ENCODE measurements around the gene A3GALT2. TPM values are rescaled to one million over a fixed set of nuclear protein-coding genes. Genes with fewer than 3 reads are reported as not detected.

A3GALT2 gene
- total and polyA plus RNA-seq, 9 donors = not detected

DNA sequence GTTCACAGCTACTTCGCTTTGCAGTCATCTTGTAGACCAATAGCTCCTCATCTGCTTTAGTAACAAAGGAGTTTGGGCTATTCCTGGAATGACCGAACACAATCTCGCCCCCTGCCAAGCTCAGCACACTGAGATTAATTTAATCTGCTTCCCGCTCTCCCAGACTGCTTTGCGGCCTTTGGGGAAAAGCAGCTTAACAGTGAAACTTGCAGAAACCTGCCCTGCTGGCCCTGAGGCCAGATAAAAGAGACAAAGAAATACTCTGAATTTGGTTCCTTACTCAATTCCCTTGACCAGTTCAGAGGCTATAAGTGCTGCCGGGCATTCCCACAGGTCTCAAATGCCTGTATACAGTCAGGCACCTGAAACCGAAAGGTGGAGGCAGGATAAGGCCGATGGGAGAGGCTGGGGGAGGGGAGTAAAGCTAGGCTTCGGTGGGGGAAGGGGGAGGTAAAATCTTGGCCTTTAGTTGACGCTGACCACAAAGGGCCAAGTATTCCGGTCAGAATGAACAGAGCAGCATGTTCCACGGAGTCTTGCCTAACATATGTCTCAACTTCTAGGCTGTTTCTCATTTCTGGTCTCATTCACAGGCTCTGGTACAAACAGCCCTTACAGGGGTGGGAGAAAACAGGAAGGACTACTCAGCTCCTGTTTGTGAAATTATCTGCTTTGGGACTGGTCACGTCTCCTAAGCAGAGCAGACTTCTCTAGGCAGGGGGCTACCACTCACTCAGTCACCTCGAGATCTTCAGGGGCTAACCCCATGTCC is 17.7 kb upstream of the A3GALT2 start:
- TF ChIP-seq EP300 (IDR thresholded peaks at IDR 0.05) = peak; percentile 97
- TF ChIP-seq, protein P1, sequence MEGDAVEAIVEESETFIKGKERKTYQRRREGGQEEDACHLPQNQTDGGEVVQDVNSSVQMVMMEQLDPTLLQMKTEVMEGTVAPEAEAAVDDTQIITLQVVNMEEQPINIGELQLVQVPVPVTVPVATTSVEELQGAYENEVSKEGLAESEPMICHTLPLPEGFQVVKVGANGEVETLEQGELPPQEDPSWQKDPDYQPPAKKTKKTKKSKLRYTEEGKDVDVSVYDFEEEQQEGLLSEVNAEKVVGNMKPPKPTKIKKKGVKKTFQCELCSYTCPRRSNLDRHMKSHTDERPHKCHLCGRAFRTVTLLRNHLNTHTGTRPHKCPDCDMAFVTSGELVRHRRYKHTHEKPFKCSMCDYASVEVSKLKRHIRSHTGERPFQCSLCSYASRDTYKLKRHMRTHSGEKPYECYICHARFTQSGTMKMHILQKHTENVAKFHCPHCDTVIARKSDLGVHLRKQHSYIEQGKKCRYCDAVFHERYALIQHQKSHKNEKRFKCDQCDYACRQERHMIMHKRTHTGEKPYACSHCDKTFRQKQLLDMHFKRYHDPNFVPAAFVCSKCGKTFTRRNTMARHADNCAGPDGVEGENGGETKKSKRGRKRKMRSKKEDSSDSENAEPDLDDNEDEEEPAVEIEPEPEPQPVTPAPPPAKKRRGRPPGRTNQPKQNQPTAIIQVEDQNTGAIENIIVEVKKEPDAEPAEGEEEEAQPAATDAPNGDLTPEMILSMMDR (IDR thresholded peaks at IDR 0.05) = no peak
- Histone ChIP-seq H3K27ac (peak overlapping the region; percentile 42 to 74), H3K9me3 (no peaks in the 10 kb centered on the region), H3K36me3 (no peaks in the 10 kb centered on the region), H3K4me1 (ENCODE audit: insufficient read depth) (peaks cover 45% of the 10 kb centered on the region), H3K4me3 (no peak overlapping the region), H3K27me3 (no peaks in the 10 kb centered on the region)
- intact Hi-C loops (cut with DNase I) = no loop called here
- DNase-seq = peak; percentile 44 to 73 (median 59)
- 9 to 16% (median 12%) methylated on average over 14 of the region's 14 CpGs for WGBS, 3 donors

DNA sequence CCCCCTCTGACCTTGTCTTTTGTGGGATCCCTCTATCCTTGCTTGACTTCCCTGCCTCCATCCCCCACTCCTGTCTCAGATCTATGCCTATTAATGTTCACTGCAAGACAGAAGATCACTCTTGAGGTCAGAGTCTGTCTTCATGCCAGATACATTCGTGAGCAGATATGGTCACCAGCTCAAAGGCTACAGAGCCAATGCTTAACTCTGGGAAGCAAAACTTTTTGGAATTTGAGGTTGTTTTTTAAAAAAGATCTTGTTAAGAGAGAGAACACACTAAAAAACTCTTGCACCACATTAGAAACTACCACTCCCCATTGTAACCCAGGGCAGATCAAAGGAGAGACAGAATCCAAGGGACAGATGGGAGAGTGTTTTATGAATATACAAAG is 17.1 kb upstream of the A3GALT2 start:
- no peak overlapping the region for H3K4me3 ChIP-seq
- H3K36me3 ChIP-seq = no peaks in the 10 kb centered on the region
- no peak for DNase-seq
- no peaks in the 10 kb centered on the region for H3K9me3 ChIP-seq
- H3K27me3 ChIP-seq = no peaks in the 10 kb centered on the region
- intact Hi-C loops (cut with DNase I) = no loop called here
- peaks cover 45% of the 10 kb centered on the region for H3K4me1 ChIP-seq (ENCODE audit: insufficient read depth)
- WGBS, 3 donors = 4 to 18% (median 8%) methylated on average over 1 of the region's 1 CpG
- H3K27ac ChIP-seq = peak overlapping the region in 1 of 2 donors; percentile 42
- TF ChIP-seq, protein P1 (IDR thresholded peaks at IDR 0.05) = no peak
- TF ChIP-seq EP300 (IDR thresholded peaks at IDR 0.05) (no peak), POLR2A (IDR thresholded peaks at IDR 0.05) (no peak)

GRCh38 chr1:33337441-33337840 is 16.5 kb upstream of the A3GALT2 start:
- H3K9me3 ChIP-seq = no peaks in the 10 kb centered on the region
- TF ChIP-seq EP300 (IDR thresholded peaks at IDR 0.05) (no peak), POLR2A (IDR thresholded peaks at IDR 0.05) (no peak)
- TF ChIP-seq, protein P1 (IDR thresholded peaks at IDR 0.05) = no peak
- WGBS, 3 donors = 84 to 91% (median 90%) methylated on average over 6 of the region's 6 CpGs
- no peaks in the 10 kb centered on the region for H3K27me3 ChIP-seq
- DNase-seq = no peak
- peaks cover 40% of the 10 kb centered on the region for H3K4me1 ChIP-seq (ENCODE audit: insufficient read depth)
- peak overlapping the region in 1 of 2 donors; percentile 2 for H3K27ac ChIP-seq
- no peaks in the 10 kb centered on the region for H3K36me3 ChIP-seq
- intact Hi-C loops (cut with DNase I) = no loop called here
- H3K4me3 ChIP-seq = no peak overlapping the region

DNA sequence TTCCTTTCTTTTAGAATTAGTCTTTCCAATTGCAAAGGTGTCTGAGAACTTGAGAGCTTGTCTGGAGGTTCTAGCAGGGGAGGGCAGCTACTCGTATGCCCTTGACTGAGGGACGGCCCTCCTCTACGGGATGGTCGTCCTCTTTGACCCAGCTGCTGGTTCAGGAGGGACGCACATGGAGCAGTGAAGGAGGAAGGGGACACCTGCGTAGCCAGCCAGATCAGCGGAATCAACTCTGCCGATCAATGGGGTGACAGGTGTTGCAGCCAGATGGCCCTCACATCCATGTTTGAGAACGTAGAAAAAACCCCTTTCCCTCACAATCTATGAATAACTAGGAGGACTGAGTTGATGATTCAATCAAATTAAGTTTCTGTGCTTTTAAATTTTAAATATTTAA is 15.7 kb upstream of the A3GALT2 start:
- 65 to 68% (median 65%) methylated on average over 9 of the region's 9 CpGs for WGBS, 3 donors
- Histone ChIP-seq H3K9me3 (no peaks in the 10 kb centered on the region), H3K36me3 (no peaks in the 10 kb centered on the region), H3K27me3 (no peaks in the 10 kb centered on the region), H3K27ac (no peak overlapping the region), H3K4me3 (no peak overlapping the region), H3K4me1 (ENCODE audit: insufficient read depth) (peaks cover 34% of the 10 kb centered on the region)
- TF ChIP-seq, protein P1 (IDR thresholded peaks at IDR 0.05) = no peak
- TF ChIP-seq POLR2A (IDR thresholded peaks at IDR 0.05) = no peak
- no peak for TF ChIP-seq EP300 (IDR thresholded peaks at IDR 0.05)
- DNase-seq = no peak
- intact Hi-C loops (cut with DNase I) = no loop called here

Measured in ovary (tissue), 9 donors.